ENCODE measurements around the gene INPPL1.
"Not testable (repeated sequence)": the region's sequence is repeated elsewhere in the genome, so short reads cannot be mapped to it uniquely, and the experiment has no call there.

Gene INPPL1

DNA sequence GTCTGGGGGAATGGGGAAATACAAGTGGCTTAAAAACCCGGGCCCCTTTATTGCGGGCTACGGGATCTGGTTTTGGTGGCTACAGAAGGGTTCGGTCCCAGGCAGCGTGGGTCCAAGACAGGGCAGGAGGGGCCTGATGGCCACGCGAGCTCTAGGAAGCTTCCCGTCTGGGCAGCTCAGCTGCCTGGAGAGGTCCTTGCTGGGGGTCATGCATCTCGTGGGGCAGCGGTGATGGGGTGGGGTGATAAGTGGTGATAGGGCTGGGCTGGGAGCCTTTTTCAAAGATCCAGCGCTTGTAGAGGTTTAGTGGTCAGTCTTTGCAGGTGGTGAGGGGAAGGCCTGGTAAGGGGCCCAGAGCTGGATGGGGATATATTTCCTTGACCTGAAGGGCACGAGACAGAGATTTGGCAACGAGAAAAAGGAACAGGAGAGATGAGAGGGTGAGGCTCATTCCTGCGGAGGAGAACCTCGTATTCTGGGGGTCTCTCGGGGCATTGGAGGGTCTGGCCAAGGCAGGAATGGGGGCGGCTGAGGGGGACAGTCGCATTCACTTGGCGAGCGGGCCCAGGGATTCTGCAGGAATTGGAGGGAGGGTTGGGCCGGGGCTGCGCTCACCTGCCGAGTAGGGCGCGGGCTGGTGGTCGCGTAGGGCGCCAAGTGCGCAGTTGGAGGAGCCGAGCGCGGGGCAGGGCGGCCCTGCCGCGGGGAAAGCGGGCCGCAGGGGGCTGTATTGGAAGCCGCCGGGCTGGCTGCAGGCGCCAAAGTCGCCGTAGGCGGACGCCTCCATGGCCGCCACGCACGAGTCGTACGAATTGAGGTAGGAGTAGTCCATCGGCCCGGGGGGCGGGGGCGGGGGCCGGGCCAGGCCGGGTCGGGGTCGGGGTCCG lies 18.8 kb downstream of the INPPL1 start:
- DNase-seq (ENCODE audit: low read depth in 1 of 2, low spot score in 1 of 2): no peak

DNA sequence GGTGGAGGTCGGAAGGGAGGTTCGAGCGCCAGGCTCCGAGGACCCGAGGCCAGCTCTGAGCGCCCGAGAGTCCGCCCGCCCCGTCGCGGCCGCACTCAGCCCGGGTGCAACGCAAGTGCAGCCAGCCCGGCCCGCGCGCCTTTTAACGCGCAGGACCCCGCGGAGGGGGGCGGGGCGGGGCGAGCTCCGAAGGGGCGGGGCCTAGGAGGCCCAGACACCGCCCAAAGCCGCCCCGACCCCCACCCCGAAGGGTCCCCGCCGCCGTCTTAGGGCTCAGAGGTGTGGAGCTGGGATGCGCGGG lies 19.4 kb downstream of the INPPL1 start, which contains the start of gene PHOX2A:
TSS of gene PHOX2A (minus strand) at position 117 of the 301 bp plus-strand sequence. CDS start 172 bp downstream, outside the sequence.
- DNase-seq (ENCODE audit: low read depth in 1 of 2, low spot score in 1 of 2): no peak

- DNase-seq (ENCODE audit: low read depth in 1 of 2, low spot score in 1 of 2): no peak
Observed at GRCh38 chr11:72244361-72245262, 20.0 kb downstream of the INPPL1 start.

- no peak for DNase-seq (ENCODE audit: low read depth in 1 of 2, low spot score in 1 of 2)
Observed at GRCh38 chr11:72245263-72245816, 20.8 kb downstream of the INPPL1 start.

DNA sequence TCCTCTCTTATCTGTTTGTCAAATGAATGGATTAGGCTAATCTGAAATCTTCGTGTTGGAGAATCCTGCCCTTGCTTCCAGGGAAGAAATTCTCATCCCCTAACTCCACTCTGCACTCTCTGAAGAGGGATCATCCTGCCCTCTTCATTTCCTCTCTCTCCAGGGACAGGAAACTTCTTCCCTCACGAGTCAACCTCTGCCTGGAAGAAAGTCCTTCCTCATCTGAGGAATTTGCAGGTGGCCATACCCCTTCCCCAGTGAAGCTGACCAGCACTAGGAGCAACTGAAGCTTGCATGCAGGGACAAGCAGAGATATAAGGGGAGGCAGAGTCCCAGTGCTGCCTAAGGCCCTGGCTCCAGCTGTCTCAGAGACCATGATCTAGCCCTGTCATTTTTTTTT lies 23.0 kb downstream of the INPPL1 start:
- no peak for DNase-seq (ENCODE audit: low read depth in 1 of 2, low spot score in 1 of 2)

- no peak for DNase-seq (ENCODE audit: low read depth in 1 of 2, low spot score in 1 of 2)
Observed at GRCh38 chr11:72249961-72250360, 25.4 kb downstream of the INPPL1 start.

DNA sequence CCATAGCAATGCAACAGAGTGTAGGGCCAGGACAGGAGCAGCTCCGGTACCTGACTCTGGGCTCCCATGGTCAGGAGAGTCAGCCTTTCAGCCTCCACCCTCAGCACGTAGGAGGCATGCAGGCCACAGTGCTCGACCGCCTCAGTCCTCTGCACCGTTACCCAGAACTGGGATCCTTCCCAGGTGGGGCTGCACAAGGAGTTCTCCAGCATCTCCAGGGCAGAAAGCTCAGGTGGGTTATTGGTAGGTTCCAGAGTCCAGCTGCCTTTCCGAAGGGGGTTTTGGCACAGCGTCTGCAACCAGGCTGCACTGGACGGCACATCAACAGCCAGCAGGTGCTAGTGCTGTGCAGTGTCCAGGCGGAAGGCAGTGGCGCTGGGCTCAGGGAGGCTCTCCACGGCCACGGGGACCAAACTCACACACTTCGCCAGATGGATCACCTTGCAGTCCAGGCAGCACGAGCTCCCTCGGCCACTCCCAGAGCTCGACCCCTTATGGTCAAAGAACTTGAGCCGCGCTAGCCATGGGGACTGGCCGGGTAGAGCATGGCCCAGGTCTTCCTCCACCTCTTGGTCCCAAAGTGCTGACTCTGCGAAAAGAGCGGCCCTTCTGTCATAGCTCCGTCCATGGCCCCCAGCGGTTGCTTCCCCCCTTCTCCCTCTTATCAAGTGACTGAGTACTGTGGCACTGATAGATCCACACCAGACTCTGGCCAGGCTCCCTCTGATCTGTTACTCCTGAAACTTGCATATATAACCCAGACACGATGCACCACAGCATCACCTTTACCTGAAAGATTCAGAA lies 26.3 kb downstream of the INPPL1 start:
- no peak for DNase-seq (ENCODE audit: low read depth in 1 of 2, low spot score in 1 of 2)

DNA sequence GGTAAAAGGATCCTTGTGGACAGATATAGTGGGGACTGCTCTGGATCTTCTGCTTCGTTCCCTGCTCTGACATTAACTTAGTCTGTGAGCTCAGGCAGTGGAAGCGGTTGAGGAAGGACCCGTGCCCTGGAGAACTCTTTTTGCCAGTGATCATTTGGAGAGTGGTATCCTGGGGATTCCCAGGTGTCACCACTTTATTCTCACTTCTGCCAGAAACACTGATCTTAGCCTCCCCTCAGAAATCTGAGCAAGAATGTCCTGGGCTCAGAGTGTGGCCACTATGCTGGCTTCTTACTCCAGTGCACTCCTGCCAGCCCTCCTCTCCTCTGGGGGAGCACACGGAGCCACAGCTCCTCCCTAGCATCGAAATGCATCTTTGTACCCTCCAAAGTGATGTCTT lies 27.0 kb downstream of the INPPL1 start:
- DNase-seq (ENCODE audit: low read depth in 1 of 2, low spot score in 1 of 2): no peak

- no peak for DNase-seq (ENCODE audit: low read depth in 1 of 2, low spot score in 1 of 2)
Observed at GRCh38 chr11:72253392-72253791, 28.8 kb downstream of the INPPL1 start.

DNA sequence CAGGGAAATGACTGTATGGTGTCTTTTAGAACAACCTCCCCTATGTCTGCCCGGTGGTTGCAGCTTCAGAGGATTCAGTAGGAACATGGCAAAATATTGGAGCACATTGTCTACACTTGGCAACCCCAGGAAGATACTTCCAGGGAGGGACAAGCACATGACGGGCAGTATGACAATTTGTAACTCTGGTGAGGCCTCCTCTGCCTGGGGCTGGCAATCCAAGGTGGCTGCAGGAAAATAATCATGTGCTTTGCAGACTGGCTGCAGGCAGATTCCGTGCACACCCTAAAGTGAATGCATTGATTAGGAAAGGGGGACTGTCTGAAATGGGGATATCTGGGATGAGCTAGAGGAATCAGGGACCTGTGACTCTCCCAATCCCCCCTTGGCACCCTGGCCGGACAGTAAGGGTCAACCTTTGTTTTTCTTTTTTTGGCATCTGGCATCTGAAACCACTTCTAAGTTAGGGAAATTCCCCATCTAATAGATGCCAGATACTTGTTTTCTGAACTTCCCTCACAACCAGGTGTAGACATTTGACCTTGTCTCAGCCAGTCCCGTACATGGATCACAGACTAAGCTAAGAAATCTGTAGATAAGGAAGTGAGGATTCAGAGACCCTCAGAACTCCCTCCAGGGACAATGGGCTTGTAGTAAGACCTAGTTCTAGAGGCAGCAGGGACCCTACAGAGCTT lies 29.9 kb downstream of the INPPL1 start:
- DNase-seq (ENCODE audit: low read depth in 1 of 2, low spot score in 1 of 2): no peak

DNA sequence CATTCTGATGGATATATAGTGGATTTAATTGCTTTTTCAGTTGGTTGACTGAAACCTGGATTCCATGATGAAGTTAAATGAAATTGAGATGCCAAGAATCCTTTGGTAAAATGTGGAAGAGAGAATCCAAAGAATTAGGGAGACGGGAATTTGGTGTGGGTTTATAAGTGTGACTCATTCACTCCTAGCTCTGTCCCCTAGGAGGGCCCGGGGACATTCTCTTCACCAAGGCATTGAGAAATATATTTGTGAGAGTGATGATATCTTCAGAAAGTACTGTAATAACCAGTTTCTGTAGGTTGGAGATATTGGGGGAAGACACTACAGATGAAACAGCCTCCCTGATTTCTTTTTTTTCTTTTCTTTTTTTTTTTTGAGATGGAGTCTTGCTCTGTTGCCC lies 33.0 kb downstream of the INPPL1 start:
- no peak for DNase-seq (ENCODE audit: low read depth in 1 of 2, low spot score in 1 of 2)

DNA sequence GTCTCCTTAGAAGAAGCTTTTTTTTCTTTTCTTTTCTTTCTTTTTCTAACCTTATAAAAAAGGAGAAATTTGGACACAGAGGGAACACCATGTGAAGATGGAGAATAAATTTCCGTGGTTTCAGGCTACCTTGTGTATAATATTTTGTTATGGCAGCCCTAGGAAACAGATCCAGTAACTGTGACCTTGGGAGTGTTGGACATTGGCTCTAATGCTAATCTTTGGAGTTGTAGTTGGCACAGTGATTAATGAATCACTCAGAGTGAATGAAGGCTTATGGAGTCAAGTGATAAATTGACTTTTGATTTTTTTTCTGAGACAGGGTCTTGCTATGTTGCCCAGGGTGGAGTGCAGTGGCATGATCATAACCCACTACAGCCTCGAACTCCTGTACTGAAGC lies 34.9 kb downstream of the INPPL1 start:
- no peak for DNase-seq (ENCODE audit: low read depth in 1 of 2, low spot score in 1 of 2)

GRCh38 chr11:72260574-72260973 lies 36.0 kb downstream of the INPPL1 start:
- no peak for DNase-seq (ENCODE audit: low read depth in 1 of 2, low spot score in 1 of 2)

GRCh38 chr11:72263361-72263760 lies 38.8 kb downstream of the INPPL1 start:
- no peak for DNase-seq (ENCODE audit: low read depth in 1 of 2, low spot score in 1 of 2)

DNA sequence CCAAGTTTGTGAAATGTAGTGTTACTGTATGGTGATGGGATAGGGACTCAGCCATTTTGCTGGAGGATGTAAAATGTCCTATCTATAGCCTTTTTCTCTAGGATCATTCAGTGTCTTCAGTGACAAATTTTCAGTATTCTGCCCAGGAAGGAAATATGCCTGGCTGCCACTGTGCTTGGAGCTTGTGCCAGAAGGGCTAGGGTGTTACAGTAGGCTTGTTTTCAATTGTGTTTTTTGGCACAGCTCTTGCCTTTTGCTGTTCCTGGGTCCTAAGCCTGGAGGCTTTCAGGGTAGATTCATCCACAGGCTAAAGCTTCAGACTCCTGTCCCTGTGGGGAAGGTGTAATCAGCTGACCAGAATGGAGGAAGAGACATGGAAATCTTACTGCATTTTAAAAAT lies 41.4 kb downstream of the INPPL1 start:
- DNase-seq (ENCODE audit: low read depth in 1 of 2, low spot score in 1 of 2): no peak

GRCh38 chr11:72266960-72267359 lies 42.4 kb downstream of the INPPL1 start:
- DNase-seq (ENCODE audit: low read depth in 1 of 2, low spot score in 1 of 2): not testable (repeated sequence)

DNA sequence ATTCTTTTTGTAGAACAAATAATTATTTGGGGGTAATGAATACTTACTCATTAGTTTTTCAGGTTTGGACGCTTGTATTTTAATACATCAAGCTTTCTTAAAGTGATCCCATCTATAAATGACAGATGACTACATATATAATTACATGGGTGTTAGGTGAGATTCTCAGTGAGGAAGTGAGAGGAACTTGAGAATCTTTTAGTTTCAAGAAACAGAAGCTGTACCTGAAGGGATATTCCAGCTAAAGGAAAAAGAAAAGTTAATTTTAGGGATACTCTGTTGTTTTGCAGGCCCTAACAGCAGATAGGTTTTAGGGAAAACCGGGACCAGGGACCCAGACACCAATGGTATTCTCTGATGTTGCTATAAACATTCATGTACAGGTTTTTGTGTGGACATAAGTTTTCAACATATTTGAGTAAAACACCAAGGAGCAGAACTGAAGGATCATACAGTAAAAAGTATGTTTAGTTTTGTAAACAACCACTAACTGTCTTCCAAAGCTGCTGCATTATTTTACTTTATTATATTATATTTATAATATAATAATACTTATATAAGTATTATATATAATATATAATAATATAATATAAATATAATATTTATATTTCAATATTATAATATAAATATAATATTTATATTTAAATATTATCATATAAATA lies 43.5 kb downstream of the INPPL1 start:
- no peak for DNase-seq (ENCODE audit: low read depth in 1 of 2, low spot score in 1 of 2)

DNA sequence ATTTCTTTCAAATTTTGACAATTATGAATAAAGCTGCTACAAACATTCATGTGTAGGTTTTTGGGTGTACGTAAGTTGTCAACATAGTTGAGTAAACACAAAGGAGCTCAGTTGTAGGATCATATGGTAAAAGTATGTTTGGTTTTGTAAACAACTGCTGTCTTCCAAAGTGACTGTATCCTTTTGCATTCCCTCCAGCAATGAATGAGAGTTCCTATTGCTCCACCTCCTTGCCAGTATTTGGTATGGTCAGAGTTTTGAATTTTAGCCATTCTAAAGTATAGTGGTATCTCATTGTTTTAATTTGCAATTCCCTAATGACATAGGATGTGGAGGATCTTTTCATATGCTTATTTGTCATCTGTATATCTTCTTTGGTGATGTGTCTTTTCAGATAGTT lies 47.4 kb downstream of the INPPL1 start:
- no peak for DNase-seq (ENCODE audit: low read depth in 1 of 2, low spot score in 1 of 2)

DNA sequence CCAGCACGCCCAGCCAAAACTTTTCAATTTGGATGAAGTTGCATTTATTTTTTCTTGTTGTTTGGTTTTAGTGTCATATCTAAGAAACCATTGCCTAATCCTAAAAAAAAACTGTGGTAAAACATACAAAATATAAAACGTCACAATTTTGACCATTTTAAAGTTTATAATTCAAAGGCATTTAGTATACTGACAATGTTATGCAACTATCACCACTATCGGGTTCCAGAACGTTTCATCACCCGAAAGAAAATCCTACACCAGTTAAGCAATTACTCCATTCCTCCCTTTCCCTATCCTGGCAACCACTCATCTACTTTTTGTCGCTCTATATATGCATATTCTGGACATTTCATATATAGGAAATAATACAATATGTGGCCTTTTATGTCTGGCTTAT lies 49.9 kb downstream of the INPPL1 start:
- DNase-seq (ENCODE audit: low read depth in 1 of 2, low spot score in 1 of 2): no peak

- DNase-seq (ENCODE audit: low read depth in 1 of 2, low spot score in 1 of 2): no peak
Observed at GRCh38 chr11:72278905-72279304, 54.3 kb downstream of the INPPL1 start.
